ENCODE results near the gene TOR4A. TPM values are rescaled to one million over a fixed set of nuclear protein-coding genes. Genes with fewer than 3 reads are reported as not detected.

TOR4A gene
- total and polyA plus RNA-seq, 8 donors = 8.5 to 38.5 (median 11.1) TPM

- ATAC-seq = no peak
- Histone ChIP-seq H3K4me3 (no peak overlapping the region), H3K9me3 (no peaks in the 10 kb centered on the region), H3K27ac (no peak overlapping the region), H3K27me3 (peaks cover 0 to 46% of the 10 kb centered on the region in 2 donors), H3K36me3 (no peaks in the 10 kb centered on the region), H3K4me1 (peaks cover 5 to 24% of the 10 kb centered on the region in 2 donors)
- intact Hi-C loops (cut with DNase I) = no loop called here
- no peak for DNase-seq
- TF ChIP-seq CTCF (IDR thresholded peaks at IDR 0.05) = no peak
Observed at GRCh38 chr9:137312852-137313325, 35.4 kb downstream of the TOR4A start.

- intact Hi-C loops (cut with DNase I) = no loop called here
- peaks cover 0 to 40% of the 10 kb centered on the region in 2 donors for H3K27me3 ChIP-seq
- no peaks in the 10 kb centered on the region for H3K9me3 ChIP-seq
- no peak overlapping the region for H3K4me3 ChIP-seq
- H3K27ac ChIP-seq = no peak overlapping the region
- TF ChIP-seq CTCF (IDR thresholded peaks at IDR 0.05) = no peak
- no peak for DNase-seq
- no peaks in the 10 kb centered on the region for H3K36me3 ChIP-seq
- no peak for ATAC-seq
- peaks cover 5 to 24% of the 10 kb centered on the region in 2 donors for H3K4me1 ChIP-seq
Observed at GRCh38 chr9:137313326-137313936, 35.9 kb downstream of the TOR4A start.

- no peak overlapping the region for H3K4me3 ChIP-seq
- TF ChIP-seq CTCF (IDR thresholded peaks at IDR 0.05) = no peak
- no peaks in the 10 kb centered on the region for H3K9me3 ChIP-seq
- no peaks in the 10 kb centered on the region for H3K36me3 ChIP-seq
- H3K27me3 ChIP-seq = peaks cover 0 to 34% of the 10 kb centered on the region in 2 donors
- peaks cover 5 to 29% of the 10 kb centered on the region in 2 donors for H3K4me1 ChIP-seq
- ATAC-seq (no peak), DNase-seq (no peak)
- H3K27ac ChIP-seq = no peak overlapping the region
- intact Hi-C loops (cut with DNase I) = no loop called here
Observed at GRCh38 chr9:137313956-137314560, 36.5 kb downstream of the TOR4A start.

- DNase-seq (peak in 1 of 4 donors; percentile 30), ATAC-seq (no peak)
- H3K4me3 ChIP-seq = no peak overlapping the region
- peaks cover 5 to 37% of the 10 kb centered on the region in 2 donors for H3K4me1 ChIP-seq
- no peaks in the 10 kb centered on the region for H3K36me3 ChIP-seq
- intact Hi-C loops (cut with DNase I) = no loop called here
- no peaks in the 10 kb centered on the region for H3K9me3 ChIP-seq
- no peak overlapping the region for H3K27ac ChIP-seq
- no peak for TF ChIP-seq CTCF (IDR thresholded peaks at IDR 0.05)
- peaks cover 0 to 30% of the 10 kb centered on the region in 2 donors for H3K27me3 ChIP-seq
Observed at GRCh38 chr9:137314561-137315560, 37.3 kb downstream of the TOR4A start.

Measured in left lung (tissue), 10 donors.